ENCODE results near the gene SPINT2.

Gene SPINT2

DNA sequence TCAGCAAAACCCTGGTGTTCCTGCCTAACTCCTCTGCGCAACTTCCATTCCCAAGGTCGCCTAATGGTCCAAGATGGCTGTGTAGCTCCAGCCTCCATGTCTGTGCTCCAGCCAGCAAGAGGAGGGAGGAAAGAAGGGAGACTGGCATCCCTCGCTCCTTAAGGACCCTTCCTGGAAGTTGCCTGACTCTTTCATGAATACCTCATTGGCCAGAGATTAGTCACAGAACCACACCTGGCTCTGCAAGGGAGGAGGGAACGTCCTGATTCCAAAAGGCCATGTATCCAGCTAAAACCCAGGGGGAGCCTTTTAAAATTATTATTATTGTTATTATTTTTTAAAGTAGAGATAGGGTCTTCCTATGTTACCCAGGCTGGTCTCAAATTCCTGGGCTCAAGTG is 60.1 kb downstream of the SPINT2 start:
- DNase-seq: no peak

DNA sequence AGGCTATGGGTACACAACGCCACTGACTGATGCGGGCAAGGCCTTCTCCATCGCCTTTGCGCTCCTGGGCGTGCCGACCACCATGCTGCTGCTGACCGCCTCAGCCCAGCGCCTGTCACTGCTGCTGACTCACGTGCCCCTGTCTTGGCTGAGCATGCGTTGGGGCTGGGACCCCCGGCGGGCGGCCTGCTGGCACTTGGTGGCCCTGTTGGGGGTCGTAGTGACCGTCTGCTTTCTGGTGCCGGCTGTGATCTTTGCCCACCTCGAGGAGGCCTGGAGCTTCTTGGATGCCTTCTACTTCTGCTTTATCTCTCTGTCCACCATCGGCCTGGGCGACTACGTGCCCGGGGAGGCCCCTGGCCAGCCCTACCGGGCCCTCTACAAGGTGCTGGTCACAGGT is 62.2 kb downstream of the SPINT2 start:
- no peak for DNase-seq

DNA sequence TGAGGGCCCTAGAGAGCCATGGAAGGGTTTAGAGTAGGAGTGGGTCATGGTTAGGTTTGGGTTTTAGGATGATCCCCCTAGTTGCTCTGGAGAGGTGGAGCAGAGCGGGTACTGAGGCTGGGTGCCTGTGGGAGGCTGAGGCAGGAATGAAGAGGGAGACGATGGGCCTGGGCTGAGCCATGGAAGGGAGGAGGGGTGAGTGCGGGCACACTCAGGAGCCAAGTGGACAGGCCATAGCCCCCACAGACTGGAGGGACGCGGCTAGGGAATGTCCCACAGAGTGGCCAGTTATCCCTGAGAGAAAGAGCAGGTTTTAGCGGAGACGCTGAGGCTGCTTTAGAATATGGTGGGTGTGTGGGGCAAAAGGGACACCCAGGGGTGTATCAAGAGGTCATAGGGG is 65.3 kb downstream of the SPINT2 start:
- DNase-seq: no peak

DNA sequence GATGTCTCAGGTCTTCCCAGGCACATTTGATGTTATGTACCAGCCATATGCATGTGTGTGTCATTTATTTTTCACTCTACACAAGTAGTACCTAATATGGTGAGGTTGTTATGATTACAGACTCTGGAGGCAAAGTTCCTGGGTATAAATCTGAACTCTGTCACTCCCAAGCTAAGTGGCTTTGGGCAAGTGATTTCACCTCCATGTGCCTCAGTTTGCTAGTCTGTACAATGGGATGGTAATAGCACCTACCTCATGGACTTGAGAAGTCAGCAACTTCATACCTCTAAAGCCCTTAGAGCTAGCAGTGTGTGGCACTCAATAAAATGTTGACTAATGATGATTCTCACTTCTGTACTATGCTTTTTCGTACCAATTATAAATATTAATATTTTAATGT is 67.4 kb downstream of the SPINT2 start:
- no peak for DNase-seq

DNA sequence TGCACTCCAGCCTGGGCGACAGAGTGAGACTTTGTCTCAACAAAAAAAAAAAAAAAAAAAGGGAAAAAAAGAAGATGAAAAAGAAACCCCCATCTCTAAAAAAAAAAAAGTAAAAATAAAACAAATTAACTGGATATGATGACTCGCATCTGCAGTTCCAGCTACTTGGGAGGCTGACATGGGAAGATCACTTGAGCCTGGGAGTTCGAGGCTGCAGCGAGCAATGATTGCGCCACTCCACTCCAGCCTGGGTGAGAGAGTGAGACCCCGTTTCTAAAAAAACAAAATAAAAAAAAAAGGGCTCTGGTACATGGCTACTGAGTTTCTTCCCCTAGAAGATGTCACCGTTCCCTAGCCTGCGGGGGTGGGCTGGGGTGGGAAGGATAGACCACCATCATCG is 68.9 kb downstream of the SPINT2 start:
- DNase-seq: no peak

DNA sequence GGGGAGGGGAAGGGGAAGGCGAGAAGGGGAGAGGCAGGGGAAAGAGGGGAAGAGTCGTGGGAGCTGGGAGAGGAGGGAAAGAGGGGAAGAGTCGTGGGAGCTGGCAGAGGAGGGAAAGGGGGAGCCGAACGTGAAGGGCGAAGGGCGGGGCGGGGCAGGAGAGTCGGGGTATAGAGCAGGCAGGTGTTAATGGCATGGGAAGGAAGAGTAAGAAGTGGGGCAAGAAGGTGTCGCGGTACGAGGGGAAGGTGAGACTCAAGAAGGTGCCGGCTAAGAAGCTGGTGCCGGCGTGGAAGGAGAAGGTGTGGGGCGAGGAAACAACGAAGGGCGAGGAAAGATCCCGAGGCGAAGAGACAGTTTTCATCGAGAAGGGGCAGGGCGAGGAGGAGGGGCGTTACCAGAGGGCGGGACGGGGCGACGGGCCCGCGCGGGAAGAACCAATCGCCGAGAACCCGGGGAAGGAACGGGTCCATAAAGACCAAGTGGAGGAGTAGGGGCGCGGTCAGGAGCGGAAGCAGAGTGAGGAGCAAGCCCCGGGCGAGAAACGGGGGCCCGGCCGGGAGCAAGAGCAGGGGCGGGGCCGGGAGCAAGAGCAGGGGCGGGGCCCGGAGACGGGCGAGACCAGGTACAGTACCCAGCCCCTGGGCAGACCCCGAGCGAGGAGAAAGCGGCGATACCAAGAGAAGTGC is 71.7 kb downstream of the SPINT2 start:
- DNase-seq: peak; percentile 98

DNA sequence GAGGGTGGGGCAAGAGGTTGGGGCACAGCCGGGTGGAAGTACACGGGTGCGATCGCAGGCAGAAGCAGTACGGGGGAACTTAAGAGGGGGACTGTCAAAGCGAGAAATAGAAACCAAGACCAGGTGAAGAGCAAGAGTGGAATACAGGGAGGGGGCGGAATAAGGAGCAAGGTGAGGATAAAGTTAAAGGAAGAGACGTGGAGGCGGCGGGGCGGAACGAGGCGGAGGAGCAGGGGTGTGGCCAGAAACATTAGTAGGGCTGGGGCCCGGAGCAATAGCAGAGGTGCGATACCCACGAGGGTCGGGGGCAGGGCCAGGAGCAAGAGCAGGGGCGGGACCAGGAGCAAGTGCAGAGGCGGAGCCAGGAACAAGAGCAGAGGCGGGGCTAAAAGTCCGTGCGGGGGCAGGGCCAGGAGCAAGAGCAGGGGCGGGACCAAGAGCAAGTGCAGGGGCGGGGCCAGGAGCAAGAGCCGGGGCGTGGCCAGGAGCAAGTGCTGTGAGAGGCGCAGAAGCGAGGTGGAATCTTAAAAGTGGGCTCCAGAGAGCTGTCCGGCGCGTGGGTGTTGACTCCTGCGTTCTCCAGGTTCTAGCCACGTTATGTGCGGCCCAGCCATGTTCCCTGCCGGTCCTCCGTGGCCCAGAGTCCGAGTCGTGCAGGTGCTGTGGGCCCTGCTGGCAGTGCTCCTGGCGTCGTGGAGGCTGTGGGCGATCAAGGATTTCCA is 72.4 kb downstream of the SPINT2 start:
- peak; percentile 98 for DNase-seq

DNA sequence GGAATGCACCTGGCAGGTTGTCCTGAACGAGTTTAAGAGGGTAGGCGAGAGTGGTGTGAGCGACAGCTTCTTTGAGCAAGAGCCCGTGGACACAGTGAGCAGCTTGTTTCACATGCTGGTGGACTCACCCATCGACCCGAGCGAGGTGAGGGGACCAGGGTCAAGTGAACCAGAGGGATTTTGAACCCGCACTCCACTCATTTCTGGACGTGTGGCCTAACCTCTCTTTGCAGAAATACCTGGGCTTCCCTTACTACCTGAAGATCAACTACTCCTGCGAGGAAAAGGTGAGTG is 72.9 kb downstream of the SPINT2 start:
- no peak for DNase-seq

DNA sequence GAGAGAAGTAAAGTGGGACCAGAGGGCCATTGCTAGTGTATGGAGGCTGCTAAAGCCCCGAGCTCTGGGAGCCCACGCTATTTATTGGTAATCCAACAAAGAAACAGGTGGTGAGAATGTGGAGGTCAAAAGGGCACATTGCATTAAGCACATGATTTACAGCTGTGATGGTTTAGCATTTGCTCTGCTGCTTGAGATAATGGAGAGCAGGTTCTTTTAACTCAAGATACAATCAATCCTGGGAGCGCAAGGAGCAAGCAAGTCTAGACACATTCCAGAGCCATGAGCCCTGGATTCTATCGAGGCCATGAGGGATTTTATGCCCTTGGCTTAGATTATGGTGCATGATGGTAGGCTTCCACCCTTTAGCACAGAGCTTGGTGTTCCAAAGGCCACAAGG is 74.6 kb downstream of the SPINT2 start:
- peak; percentile 85 for DNase-seq

DNA sequence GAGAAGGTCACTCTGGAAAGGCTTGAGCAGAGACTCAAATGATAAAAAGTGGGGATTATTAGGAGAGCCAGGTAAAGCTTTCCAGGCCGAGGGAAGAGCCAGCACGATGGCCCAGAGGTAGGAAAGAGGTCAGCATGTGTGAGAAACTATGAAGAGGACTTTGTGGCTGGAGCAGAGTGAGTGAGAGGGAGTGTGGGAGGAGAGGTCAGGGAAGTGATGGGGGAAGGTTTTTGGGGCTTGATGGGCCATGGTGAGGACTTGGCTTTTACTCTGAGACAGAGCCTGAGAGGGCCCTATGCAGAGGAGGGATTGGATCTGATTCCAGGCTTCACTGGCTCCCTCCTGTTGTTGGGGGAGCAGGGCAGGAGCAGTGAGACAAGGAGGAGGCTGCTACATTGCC is 76.6 kb downstream of the SPINT2 start:
- DNase-seq: no peak

Measured in islet precursor cell (in vitro differentiated cells).